SK-N-SH treated with all-trans-retinoic acid at 6 μM for 48 hours (cell line): ENCODE measurements around the gene CA5A.

Experiments
- ATAC-seq: fragments of 200-7000 bp; cut with Tn5 transposase; 3 replicates; pipeline ENCODE4 v1.9.1; 2020; ENCODE audit warnings: mild to moderate bottlenecking, moderate library complexity
- ARNTL ChIP-seq: fragments of 450-650 bp; formaldehyde crosslinking; IDR thresholded peaks from 2 replicates; pipeline ENCODE4 v1.5.0; 2020; ENCODE audit warnings: low read depth, mild to moderate bottlenecking, moderate library complexity, borderline replicate concordance
- BACH2 ChIP-seq: fragments of 250-450 bp; sonication (Bioruptor Pico); IDR thresholded peaks from 2 replicates; pipeline ENCODE4 v1.9.0; 2021; ENCODE audit warnings: mild to moderate bottlenecking, borderline replicate concordance
- CSDC2 ChIP-seq: fragments of 250-450 bp; sonication (Bioruptor Pico); IDR thresholded peaks from 2 replicates; pipeline ENCODE4 v1.5.0; 2020; ENCODE audit warnings: mild to moderate bottlenecking, moderate library complexity
- ESRRG ChIP-seq: fragments of 250-450 bp; sonication (Bioruptor Pico); IDR thresholded peaks from 2 replicates; pipeline ENCODE4 v1.6.1; 2021; ENCODE audit warnings: mild to moderate bottlenecking
- GLIS3 ChIP-seq: fragments of 250-450 bp; sonication (Bioruptor Pico); IDR thresholded peaks from 2 replicates; pipeline ENCODE4 v1.5.0; 2020; ENCODE audit warnings: mild to moderate bottlenecking, moderate library complexity
- ISL1 ChIP-seq: fragments of 250-450 bp; sonication (Bioruptor Pico); IDR thresholded peaks from 2 replicates; pipeline ENCODE4 v2.1.2; 2022; ENCODE audit warnings: mild to moderate bottlenecking, moderate library complexity
- OSR1 ChIP-seq: fragments of 250-450 bp; sonication (Bioruptor Pico); IDR thresholded peaks from 2 replicates; pipeline ENCODE4 v1.8.0; 2022; ENCODE audit warnings: moderate library complexity, mild to moderate bottlenecking, inconsistent platforms
- PATZ1 ChIP-seq: fragments of 250-450 bp; sonication (Bioruptor Pico); IDR thresholded peaks from 2 replicates; pipeline ENCODE4 v1.8.0; 2020; ENCODE audit warnings: mild to moderate bottlenecking, moderate library complexity, borderline replicate concordance
- PPARA ChIP-seq: fragments of 250-450 bp; sonication (Bioruptor Pico); IDR thresholded peaks from 2 replicates; pipeline ENCODE4 v1.5.0; 2020; ENCODE audit warnings: mild to moderate bottlenecking, borderline replicate concordance
- RARB ChIP-seq: fragments of 250-450 bp; sonication (Bioruptor Pico); IDR thresholded peaks from 2 replicates; pipeline ENCODE4 v1.8.0; 2021; ENCODE audit warnings: mild to moderate bottlenecking, moderate library complexity
- SNAI2 ChIP-seq: fragments of 250-450 bp; sonication (Bioruptor Pico); IDR thresholded peaks from 2 replicates; pipeline ENCODE4 v1.5.0; 2020; ENCODE audit warnings: mild to moderate bottlenecking, moderate library complexity
- TCF4 ChIP-seq: fragments of 250-450 bp; sonication (Bioruptor Pico); IDR thresholded peaks from 2 replicates; pipeline ENCODE4 v1.8.0; 2021; ENCODE audit warnings: mild to moderate bottlenecking, moderate library complexity, borderline replicate concordance
- TSHZ2 ChIP-seq: fragments of 250-450 bp; sonication (Bioruptor Pico); IDR thresholded peaks from 2 replicates; pipeline ENCODE4 v1.5.0; 2020; ENCODE audit warnings: mild to moderate bottlenecking, moderate library complexity
- ZC3H10 ChIP-seq: fragments of 250-450 bp; sonication (Bioruptor Pico); IDR thresholded peaks from 2 replicates; pipeline ENCODE4 v1.5.1; 2021; ENCODE audit warnings: mild to moderate bottlenecking, moderate library complexity
- ZFP3 ChIP-seq: fragments of 250-450 bp; sonication (Bioruptor Pico); IDR thresholded peaks from 2 replicates; pipeline ENCODE4 v1.5.0; 2020; ENCODE audit warnings: mild to moderate bottlenecking, moderate library complexity
- ZFP30 ChIP-seq: fragments of 450-650 bp; formaldehyde crosslinking; IDR thresholded peaks from 2 replicates; pipeline ENCODE4 v1.5.0; 2022; ENCODE audit warnings: mild to moderate bottlenecking, moderate library complexity
- ZNF565 ChIP-seq: fragments of 450-650 bp; formaldehyde crosslinking; conservative IDR thresholded peaks from 2 replicates; pipeline ENCODE4 v1.5.0; 2020; ENCODE audit warnings: low read depth, mild to moderate bottlenecking, moderate library complexity
- ZNF70 ChIP-seq: fragments of 450-650 bp; formaldehyde crosslinking; IDR thresholded peaks from 2 replicates; pipeline ENCODE4 v1.5.0; 2020; ENCODE audit warnings: mild to moderate bottlenecking, moderate library complexity
- TF ChIP-seq, protein P1 (sequence below): fragments of 250-450 bp; sonication (Bioruptor Pico); IDR thresholded peaks from 2 replicates; pipeline ENCODE4 v1.8.0; 2021; ENCODE audit warnings: low read depth, mild to moderate bottlenecking, moderate library complexity, borderline replicate concordance
- TF ChIP-seq, protein P2 (sequence below): fragments of 250-450 bp; sonication (Bioruptor Pico); IDR thresholded peaks from 2 replicates; pipeline ENCODE4 v1.5.1; 2020; ENCODE audit warnings: low read depth, mild to moderate bottlenecking, moderate library complexity
- TF ChIP-seq, protein P3 (sequence below): fragments of 250-450 bp; sonication (Bioruptor Pico); IDR thresholded peaks from 2 replicates; pipeline ENCODE4 v1.5.1; 2021; ENCODE audit warnings: mild to moderate bottlenecking, moderate library complexity

The CA5A gene

GRCh38 chr16:87843678-87844105 is 92.6 kb downstream of the CA5A start (continued):
- TF ChIP-seq TSHZ2 (CRISPR knock-in tag) (no peak), TCF4 (CRISPR knock-in tag) (no peak), PATZ1 (no peak), BACH2 (CRISPR knock-in tag) (no peak), ZFP30 (CRISPR knock-in tag) (no peak), RARB (CRISPR knock-in tag) (no peak), CSDC2 (no peak)
- TF ChIP-seq, protein P1, sequence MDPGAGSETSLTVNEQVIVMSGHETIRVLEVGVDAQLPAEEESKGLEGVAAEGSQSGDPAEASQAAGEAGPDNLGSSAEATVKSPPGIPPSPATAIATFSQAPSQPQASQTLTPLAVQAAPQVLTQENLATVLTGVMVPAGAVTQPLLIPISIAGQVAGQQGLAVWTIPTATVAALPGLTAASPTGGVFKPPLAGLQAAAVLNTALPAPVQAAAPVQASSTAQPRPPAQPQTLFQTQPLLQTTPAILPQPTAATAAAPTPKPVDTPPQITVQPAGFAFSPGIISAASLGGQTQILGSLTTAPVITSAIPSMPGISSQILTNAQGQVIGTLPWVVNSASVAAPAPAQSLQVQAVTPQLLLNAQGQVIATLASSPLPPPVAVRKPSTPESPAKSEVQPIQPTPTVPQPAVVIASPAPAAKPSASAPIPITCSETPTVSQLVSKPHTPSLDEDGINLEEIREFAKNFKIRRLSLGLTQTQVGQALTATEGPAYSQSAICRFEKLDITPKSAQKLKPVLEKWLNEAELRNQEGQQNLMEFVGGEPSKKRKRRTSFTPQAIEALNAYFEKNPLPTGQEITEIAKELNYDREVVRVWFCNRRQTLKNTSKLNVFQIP (CRISPR knock-in tag): no peak

GRCh38 chr16:87842209-87842869 is 94.0 kb downstream of the CA5A start:
- ATAC-seq: no peak
- no peak for TF ChIP-seq ZFP3
- TF ChIP-seq RARB (CRISPR knock-in tag): no peak
- TF ChIP-seq ARNTL (CRISPR knock-in tag): no peak
- no peak for TF ChIP-seq PATZ1
- no peak for TF ChIP-seq TSHZ2 (CRISPR knock-in tag)
- TF ChIP-seq ISL1 (CRISPR knock-in tag): no peak
- TF ChIP-seq ZC3H10 (CRISPR knock-in tag): no peak
- TF ChIP-seq BACH2 (CRISPR knock-in tag): no peak
- TF ChIP-seq ZNF70 (CRISPR knock-in tag): no peak
- TF ChIP-seq OSR1 (CRISPR knock-in tag): no peak
- no peak for TF ChIP-seq CSDC2
- TF ChIP-seq GLIS3 (CRISPR knock-in tag): no peak
- TF ChIP-seq, protein P2, sequence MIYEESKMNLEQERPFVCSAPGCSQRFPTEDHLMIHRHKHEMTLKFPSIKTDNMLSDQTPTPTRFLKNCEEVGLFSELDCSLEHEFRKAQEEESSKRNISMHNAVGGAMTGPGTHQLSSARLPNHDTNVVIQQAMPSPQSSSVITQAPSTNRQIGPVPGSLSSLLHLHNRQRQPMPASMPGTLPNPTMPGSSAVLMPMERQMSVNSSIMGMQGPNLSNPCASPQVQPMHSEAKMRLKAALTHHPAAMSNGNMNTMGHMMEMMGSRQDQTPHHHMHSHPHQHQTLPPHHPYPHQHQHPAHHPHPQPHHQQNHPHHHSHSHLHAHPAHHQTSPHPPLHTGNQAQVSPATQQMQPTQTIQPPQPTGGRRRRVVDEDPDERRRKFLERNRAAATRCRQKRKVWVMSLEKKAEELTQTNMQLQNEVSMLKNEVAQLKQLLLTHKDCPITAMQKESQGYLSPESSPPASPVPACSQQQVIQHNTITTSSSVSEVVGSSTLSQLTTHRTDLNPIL (CRISPR knock-in tag): no peak
- no peak for TF ChIP-seq SNAI2 (CRISPR knock-in tag)
- TF ChIP-seq, protein P3, sequence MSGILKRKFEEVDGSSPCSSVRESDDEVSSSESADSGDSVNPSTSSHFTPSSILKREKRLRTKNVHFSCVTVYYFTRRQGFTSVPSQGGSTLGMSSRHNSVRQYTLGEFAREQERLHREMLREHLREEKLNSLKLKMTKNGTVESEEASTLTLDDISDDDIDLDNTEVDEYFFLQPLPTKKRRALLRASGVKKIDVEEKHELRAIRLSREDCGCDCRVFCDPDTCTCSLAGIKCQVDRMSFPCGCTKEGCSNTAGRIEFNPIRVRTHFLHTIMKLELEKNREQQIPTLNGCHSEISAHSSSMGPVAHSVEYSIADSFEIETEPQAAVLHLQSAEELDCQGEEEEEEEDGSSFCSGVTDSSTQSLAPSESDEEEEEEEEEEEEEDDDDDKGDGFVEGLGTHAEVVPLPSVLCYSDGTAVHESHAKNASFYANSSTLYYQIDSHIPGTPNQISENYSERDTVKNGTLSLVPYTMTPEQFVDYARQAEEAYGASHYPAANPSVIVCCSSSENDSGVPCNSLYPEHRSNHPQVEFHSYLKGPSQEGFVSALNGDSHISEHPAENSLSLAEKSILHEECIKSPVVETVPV (CRISPR knock-in tag): no peak
- no peak for TF ChIP-seq ZNF565 (CRISPR knock-in tag)
- TF ChIP-seq TCF4 (CRISPR knock-in tag): no peak
- no peak for TF ChIP-seq PPARA (CRISPR knock-in tag)
- TF ChIP-seq ESRRG (CRISPR knock-in tag): no peak
- TF ChIP-seq, protein P1 (CRISPR knock-in tag): no peak
